Hippocampal formation (tissue), 2 donors: ENCODE measurements around the gene ENG.
"Not testable (repeated sequence)": the region's sequence is repeated elsewhere in the genome, so short reads cannot be mapped to it uniquely, and the experiment has no call there.

Experiments used
- DNase-seq, 2 donors: peaks; one replicate each; lab custom pipeline; 2025; lab: John Stamatoyannopoulos, UW

ENG gene

DNA sequence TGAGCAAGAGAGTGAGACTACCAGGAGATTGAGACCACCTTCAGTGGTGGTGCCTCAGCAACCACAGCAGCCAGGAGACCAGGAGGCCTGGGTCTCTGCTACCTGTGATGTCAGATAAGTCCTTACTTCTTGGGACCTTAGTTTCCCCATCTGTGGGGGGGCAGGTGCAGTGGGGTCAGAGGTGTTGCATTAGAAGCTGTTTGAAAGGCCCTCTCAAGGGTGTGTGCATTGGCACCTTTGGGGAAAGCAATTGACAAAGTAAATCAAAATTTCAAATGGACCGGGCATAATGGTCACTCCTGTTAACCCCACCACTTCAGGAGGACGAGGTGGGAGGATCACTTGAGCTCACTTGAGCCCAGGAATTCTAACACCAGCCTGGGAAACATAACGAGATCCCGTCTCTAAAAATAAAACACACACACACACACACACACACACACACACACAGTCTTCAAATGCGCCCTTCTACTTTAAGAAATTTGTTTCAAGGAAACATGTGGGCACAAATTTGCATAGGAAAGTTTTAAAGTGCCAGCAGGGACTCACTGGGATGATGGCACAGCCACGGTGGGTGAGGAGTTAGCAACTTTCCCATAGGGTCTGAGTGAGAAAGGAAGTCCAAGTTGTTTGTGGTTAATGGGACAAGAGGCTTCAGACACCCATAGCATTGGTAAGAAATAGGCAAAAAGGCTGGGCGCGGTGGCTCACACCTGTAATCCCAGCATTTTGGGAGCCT, 24.4 kb upstream of the ENG start:
- DNase-seq, result no peak

DNA sequence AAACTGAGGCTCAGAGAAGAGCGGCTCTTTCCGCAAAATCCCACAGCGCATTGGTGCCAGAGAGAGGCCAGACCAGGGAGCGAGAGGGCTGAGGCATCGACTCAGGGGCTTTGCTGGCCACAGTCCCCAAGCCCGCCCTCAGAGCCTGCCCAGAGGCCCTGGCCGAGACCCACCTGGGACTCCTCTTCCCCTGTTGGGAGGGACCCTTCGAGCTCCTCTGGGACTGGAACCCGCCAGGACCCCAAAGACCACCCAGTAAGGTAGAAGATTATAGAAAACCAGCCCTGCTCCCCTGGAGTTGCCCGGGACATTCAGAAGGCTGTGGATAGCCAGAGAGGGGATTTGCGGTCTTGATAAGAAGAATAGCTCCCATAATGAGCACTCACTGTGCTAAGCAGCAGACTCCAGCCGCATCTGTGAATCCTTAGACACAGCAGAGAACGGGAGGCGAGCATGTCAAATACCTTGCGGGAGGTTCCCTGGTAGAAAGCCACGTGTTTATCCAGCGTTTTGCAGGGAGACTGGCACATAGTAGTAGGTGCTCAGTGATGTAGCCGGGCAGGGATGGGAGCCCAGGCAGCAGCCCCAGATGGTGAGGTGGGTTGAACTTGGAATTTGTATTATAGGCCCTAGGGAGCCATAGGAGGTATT, 23.7 kb upstream of the ENG start:
- no peak for DNase-seq

DNA sequence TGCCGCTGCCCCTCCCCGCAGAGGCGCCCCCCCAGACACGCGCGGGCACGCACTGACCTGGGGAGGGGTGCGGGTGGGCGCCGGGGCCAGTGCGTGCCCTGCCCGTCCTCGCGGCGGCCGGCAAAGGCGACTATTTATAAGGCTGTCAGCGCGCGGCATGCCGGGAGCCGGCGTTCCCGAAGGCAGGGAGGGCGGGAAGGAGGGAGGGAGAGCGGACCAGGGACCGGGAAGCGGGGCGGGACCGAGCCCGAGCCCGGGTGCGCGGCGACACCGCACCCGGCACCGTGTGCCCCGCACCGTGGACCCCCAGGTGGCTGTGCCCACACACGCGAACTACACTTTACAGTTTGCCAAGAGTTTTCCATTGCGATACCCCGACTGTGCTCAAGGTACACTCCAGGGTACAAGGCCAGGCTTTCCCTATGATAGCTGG, 23.1 kb upstream of the ENG start, which contains the start of gene AK1:
AK1 (minus strand) TSS at position 110 of the 433 bp plus-strand sequence. CDS start 3,058 bp downstream, outside the sequence.
- DNase-seq, result peak; percentile 78 to 85

DNA sequence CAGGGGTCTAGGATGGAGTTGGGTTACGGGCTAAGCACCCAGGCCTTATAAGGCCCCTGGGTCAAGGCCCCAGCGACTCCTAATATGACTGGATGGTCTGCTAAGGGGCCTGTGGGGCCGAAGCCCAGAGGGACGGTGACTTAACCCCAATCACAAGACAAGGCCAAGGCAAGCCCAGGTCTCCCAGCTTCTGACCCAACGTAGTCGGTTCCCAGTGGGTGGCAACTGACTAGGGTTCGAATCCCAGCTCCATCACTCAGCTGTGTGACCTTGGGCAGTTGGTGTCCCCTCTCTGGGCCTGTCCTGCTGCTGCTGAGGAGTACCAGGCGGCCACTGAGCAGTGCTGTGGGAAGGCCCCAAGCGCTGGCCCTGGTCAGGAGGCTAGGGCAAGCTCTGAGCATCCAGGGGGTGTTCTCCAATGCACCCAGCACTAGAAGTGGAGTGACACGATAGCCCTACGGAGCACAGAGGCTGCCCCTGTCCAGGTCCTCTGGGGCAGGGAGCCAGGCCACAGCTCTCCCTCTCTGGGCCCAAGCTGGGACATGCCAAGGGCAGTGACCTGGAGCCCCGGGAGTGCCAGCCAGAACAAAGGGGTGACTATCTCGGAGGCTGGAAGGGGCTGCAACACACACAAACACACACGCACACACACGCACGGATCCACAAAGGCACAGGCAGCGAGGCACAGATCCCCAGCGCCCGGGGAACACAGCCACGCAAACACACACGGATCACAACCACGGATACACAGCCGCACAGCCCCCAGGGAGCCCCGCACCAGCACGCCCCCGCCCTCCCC, 22.5 kb upstream of the ENG start:
- no peak for DNase-seq

DNA sequence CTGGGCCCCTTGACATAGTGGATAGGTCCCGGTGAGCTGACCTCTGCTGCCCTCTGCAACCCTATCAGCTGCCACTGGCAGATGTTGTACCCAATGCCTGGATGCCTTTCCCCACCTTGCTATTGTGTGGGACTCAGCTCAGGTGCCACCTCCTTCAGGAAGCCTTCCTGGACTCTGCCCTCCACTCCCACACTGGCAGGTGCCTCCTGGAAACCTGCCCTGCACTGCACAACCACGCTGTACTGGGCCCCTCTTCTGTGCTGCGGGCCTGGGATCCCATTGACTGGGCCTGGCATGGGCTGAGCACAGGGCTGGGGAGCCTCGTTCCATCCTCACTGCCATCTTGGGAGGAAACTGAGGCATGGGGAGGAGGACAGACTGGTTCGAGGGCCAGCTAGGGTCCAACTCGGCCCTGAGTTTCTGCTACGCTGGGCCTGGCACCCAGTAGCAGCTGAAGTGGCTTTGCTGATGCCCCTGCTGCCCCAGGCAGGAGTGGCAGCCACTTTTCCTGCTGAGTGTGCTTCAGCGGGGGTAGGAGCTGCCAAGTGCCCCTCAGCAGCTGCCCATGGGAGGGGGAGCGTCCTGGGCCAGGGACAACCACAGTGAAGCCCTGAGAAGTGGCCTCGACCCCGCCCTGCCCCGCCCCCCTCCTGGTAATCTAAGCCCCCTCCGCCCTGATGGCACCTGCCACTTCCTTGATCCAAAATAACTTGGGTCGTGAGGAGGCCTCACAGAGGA, 21.7 kb upstream of the ENG start:
- DNase-seq, result no peak

DNA sequence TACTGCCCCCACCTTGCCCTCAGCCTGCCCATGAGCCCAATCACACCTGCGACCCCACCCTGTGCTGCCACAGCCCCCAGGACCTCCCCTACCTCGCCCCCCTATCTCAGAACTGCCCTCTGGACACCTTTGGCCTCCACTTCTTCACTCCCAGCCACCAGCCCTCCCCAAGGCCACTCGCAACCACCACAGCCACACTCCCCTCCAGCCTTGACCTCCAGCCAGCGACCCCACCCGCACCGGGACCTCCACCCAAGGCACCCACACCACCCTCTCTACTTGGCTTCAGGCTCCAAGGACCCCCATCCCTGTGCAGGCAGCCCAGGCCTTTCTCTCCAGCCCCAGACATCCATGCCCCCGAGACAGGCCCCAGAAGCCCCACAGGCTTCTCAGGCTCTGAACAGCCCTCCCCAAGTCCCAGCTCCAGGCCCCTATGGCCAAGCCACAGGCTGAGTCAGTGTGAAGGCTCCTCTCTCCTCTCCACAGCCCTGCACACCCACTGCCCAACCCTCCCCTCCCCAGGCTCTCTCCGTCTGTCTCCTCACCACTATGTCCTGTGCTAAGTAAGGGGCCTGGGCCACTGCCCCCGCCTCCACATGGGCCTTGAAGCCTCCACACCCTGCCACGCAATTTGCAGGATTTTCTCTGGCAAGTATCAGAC, 21.0 kb upstream of the ENG start:
- DNase-seq, result no peak

DNA sequence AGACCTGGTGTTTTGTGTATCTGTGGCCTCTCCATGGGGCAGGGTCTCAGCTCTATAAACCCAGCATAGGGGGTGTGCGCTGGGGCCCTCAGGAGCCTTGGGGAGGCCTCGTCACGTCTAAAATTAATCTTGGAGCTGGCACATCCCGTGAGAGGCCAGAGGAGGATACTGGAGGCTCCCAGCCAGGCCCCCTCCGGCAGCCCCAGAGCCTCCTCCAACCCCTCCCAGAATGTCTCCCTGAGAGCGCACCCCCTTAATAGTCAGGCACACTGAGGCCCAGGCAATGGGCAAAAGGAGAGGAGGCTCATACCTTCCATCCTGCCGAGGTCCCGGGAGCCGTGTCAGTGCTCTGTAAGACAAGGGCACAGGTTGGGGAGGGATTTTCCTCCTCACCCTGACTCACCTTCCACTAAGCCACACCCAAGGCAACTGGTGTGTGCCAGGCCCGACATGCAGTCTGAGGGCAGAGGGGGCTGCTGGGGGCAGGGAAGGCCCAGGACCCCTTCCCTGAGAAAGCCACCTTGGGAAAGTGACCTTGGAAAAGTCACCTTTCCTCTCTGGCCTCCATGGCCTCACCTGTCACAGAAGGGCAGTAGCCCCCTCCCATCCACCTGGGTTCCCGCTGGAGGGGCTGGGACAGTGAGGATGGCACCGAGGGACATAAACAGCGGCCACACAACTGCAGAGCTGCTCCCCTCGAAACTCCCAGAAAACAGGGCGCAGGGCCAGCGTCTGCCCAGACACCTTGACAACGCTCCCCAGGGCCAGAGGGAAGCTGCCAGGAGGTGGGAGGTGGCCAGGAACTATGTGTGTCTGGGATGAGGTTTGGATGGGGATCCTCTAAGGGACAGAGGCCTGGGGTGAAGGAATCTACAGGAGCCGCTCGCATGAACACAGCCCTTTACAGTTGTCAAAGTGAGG, 20.1 kb upstream of the ENG start:
- peak in 1 of 2 donors; percentile 36 for DNase-seq

DNA sequence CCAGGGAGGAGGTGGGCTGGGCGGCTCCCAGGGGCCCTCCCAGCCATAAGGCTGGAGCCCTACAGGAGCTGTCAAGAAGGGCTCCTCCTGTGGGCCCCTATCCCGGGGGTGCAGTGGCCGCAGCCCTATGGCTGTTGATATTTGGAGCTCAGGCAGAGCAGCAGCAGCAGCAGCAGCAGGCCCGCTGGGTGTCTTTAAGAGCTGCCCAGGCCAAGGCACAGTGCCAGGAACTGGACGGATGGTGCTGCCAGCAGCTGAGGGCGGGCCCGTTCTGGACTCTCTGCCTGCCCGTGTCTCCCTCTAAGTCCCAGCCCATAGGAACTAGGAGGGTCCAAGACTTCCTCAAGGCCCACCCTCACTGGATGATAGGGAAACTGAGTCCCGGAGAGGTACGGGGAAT, 19.4 kb upstream of the ENG start:
- peak; percentile 81 to 83 for DNase-seq

DNA sequence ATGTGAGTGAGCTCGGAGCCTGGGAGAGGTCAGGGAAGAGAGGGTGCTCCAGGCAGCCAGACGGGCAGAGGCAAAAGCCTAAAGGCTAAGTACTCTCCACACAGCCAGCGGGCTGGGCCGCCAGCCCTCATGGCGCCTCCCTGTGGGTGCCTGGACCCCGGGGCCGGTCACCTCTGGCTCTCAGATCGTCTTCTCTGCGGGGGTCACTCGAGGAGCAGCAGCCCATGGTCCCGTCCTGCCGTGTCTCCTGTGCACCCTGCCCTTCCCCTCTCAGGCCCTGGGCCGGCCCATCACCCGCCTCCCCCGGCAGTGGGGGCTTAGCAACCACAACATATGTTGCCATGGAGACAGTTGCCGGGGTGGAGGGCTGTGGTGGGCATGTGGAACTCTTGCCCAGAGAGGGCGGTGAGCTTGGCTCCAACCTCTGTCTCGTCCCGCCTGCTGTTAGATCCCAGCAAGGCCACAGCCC, 18.8 kb upstream of the ENG start:
- DNase-seq, result peak; percentile 15 to 42

DNA sequence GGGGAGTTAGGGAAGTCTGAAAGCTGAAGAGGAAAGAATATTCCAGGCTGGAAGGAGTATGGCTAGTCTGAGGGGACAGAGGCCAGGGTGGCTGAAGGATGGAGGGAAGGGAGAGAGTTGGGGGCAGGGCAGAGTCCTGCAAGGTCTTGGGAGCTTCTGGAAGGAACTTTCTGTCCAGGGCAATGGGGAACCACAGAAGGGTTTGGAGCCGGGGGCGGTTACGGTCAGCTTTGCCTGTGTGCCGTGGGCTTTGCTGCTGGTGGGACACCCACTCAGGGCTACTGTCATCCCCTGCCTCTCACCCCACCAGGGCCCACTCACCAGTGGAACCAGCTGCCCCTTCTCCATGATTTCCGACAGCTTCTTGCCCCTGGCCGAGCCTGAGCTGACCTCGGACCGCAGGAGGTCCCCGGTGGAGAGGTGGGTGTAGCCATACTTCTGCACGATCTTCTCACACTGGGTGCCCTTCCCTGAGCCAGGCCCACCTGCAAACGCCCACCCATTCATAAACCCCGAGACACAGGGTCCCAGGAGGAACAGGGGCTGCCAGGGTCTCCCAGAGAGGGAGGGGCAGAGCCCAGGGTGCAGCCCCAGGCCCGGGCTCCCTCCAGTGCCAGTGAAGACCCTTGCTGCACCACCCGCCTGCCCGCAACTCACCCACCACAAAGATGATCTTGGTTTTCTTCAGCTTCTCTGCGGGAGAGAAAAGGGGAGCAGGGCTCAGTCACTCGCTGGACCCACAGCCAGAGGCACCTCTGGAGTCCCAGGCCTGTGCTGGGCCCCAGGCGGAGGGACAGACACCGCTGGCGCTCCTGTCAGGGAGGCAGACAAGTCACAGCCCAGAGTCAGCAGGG, 18.1 kb upstream of the ENG start:
- DNase-seq, result no peak

DNA sequence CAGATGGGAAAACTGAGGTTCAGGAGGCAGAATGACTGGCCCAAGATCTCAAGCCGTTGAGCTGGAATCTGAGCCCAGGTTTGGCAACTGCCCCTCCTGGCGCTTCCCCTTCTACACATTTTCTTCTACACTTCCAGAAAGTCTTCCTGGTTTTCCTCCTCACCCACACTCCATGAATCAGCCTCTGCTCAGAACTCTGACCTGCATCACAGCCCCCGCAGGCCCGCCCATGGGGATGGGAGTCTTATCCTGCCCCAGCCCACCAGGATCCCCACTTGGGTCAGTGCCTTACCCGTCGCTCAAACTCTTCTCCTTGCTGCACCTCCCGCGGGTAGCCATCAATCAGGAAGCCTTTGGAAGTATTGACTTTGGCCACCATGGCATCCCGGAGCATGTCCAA, 17.1 kb upstream of the ENG start:
- no peak for DNase-seq

DNA sequence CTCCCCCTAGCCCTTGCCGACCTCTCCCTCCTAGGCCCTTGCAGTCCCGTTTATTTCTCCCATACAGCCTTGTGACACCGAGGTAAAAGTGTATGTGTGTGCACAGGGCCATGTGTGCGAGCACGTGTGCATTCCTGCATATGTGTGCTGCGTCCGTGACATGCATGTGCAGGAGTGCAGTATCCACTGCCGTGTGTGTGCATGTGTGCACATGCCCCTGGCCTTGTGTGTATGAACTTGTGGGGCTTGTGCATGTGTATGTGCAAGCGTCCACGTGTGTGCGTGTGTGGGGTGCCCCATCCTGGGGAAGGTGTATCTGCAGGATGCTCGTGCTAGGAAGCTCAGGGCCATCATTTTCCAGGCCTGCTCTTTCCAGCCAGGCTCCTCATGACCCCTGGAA, 16.4 kb upstream of the ENG start:
- DNase-seq, result no peak

DNA sequence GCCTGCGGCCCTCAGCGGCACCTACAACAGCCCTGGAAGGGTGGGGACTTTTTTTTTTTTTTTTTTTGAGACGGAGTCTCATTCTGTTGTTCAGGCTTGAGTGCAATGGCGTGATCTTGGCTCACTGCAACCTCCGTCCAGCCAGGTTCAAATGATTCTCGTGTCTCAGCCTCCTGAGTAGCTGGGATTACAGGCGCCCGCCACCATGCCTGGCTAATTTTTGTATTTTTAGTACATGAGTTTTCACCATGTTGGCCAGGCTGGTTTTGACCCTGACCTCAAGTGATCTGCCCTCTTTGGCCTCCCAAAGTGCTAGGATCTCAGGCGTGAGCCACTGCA, 15.7 kb upstream of the ENG start:
- not testable (repeated sequence) for DNase-seq

DNA sequence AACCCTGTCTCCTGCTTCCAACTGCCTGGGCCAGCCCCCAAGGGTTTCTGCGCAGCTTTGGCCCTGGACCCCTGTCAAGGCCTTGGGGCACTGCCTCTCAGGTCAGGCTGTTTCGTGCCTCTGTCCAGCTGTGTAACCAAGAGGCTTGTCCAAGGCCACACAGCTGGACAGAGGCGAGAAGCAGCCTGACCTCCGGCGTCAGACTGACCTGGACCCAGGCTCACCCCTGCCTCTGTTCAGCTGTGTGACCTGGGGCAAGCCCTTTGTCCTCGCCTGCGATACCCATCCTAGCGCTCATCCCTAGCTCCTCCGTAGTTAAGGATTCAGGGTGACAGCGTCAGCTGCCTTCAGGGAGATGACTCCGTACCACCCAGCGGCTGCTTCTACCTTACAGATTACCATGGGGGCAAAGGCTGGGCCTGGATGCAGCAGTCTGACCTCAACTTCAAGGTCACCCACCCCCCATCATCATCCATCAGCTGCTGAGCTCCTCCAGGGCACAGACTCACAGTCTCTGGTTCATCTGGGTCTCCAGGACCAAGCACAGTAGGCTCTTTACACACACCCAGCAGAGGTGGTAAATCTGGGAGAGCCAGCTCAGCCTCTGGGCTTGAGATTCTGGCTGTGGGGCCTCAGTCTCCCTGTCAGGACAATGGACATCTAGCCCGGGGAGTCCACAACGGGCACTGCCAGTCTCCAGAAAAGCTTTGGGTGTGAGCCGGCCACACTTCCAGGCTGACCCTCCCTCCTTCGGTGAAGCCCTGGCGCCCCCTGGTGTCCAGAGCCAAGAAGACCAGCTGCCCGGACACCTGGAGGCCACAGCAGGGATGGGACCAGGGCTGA, 15.1 kb upstream of the ENG start:
- DNase-seq, result peak; percentile 22 to 71

DNA sequence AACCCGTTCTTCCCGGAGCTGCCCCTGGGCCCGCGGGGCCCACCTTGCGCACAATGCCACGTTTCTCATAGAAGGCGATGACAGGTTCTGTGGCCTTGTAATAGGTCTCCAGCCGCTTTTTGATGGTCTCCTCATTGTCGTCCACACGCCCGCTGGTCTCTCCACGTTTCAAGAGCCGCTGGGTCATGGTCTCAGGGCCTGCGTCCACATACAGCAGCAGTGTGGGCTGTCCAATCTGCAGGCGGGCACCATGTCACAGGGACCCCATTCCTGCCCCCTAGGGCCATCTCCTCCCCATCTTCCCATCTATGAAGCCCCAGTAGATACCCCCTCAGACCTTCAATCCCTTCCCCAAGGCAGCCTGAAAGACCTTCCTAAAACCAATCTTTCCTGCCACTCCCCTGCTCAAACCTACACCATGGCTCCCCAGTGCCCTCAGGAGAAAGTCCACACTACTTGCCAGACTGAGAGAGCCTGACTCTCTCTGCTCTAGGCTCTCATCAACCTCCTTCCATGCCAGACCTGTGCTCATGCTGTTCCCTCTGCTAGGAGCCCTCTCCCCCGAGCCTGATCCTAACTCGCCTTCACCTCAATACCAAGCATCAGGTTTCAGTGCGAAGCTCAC, 13.9 kb upstream of the ENG start:
- DNase-seq, result no peak

DNA sequence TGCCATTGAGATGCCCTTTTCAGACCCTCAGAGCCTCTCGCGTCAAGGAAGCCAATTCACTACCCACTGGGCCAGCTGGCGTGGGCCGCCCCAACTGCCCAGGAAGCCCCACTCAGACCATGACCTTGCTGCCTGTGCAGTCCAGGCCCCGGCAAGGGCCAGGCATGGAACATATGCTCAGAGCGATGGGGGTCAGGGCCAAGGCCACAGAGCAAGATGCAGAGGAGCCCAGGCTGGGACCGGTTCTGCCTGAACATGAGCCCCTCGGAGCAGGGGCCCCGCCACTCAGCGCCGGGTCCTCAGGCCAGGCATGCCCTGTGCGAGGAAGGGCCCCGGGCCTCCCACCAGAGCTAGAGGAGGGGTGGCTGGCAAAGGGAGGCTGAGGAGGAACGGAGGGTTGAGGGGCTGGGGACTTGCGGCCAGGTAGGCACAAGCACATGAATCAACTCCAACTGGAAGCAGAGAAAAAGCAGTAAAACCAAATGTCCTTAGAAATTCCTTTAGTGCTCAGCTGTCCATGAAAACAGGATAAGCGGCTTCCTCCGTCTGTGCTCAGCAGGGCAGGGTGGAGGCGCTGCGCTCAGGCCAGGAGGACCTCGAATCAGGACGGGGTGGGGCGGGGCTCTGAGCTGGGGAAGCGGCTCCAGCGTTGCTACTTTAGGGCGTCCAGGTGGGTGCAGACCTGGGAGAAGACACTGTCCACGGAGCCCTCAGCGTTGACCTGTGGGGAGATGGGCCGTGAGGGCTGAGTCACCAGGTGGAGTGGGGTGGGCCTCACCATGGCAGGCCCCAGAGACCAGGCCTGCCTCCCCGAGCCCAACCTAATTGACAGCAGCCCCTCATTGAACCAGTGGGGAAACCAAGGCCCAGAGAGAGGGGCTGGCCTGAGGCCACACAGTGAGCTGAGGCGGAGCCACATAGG, 13.2 kb upstream of the ENG start:
- no peak for DNase-seq

DNA sequence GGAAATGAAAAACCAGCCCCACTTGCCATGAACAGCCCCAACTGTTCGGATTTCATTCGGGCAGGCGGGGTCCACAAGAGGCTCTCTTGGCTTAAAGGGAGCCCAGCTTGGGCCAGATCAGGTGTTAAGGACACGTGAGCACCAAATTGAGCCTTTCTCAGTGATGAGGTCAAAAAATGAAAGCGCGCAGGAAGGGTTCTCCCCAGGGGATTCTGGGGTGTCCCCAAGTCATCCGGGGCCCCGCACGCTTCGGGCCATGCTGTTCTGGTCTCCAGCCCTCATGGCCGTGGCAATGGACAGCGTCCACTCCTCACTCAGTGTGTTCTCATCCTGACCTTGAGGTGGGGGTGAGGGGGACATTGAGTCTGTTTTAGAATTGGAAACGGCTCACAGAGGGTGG, 12.1 kb upstream of the ENG start:
- DNase-seq, result no peak
